Measurements from ENCODE around the gene OR4S2.
A peak's percentile ranks its signal among the peaks of the same experiment; 100 is the strongest.

The OR4S2 gene

GRCh38 chr11:55658031-55658573, 10.0 kb downstream of the OR4S2 start:
- POLR2A ChIA-PET: no interaction called here
- DNase-seq (ENCODE audit: extremely low spot score): peak; percentile 31
- CTCF ChIA-PET: no interaction called here
- TF ChIP-seq, protein P1, sequence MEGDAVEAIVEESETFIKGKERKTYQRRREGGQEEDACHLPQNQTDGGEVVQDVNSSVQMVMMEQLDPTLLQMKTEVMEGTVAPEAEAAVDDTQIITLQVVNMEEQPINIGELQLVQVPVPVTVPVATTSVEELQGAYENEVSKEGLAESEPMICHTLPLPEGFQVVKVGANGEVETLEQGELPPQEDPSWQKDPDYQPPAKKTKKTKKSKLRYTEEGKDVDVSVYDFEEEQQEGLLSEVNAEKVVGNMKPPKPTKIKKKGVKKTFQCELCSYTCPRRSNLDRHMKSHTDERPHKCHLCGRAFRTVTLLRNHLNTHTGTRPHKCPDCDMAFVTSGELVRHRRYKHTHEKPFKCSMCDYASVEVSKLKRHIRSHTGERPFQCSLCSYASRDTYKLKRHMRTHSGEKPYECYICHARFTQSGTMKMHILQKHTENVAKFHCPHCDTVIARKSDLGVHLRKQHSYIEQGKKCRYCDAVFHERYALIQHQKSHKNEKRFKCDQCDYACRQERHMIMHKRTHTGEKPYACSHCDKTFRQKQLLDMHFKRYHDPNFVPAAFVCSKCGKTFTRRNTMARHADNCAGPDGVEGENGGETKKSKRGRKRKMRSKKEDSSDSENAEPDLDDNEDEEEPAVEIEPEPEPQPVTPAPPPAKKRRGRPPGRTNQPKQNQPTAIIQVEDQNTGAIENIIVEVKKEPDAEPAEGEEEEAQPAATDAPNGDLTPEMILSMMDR (IDR thresholded peaks at IDR 0.05; ENCODE audit: control extremely low read depth, extremely low read depth, low read depth, missing control alignments): no peak

DNA sequence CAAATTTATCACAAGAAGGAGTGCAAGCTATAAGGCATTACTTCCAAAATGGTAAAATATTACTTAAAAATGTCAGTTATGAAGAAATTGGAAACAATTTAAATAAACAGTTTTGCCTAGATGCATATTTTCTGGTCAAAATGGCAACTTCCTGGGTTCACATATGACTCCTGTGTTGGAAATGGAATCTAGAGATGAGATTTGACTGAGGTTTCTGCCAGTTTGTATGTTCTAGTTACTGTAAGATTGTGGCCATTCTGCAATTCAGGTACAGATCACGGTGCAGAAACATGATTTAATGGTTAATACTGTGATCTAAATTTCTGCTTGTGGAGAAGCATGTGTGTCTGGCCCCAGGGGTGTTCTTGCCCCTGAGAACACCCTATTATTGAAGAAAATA, 10.5 kb downstream of the OR4S2 start:
- TF ChIP-seq, protein P1 (IDR thresholded peaks at IDR 0.05; ENCODE audit: control extremely low read depth, extremely low read depth, low read depth, missing control alignments): no peak
- DNase-seq (ENCODE audit: extremely low spot score): no peak
- ChIA-PET CTCF (no interaction called here), POLR2A (no interaction called here)

- ChIA-PET POLR2A (no interaction called here), CTCF (interaction anchor here (1.8 kb wide), 1 partner anchor 15 kb away, joined by 5 read pairs; no protein-coding TSS in a partner anchor)
- TF ChIP-seq, protein P1 (IDR thresholded peaks at IDR 0.05; ENCODE audit: control extremely low read depth, extremely low read depth, low read depth, missing control alignments): no peak
- DNase-seq (ENCODE audit: extremely low spot score): no peak
Measured at GRCh38 chr11:55661901-55662300, 13.8 kb downstream of the OR4S2 start, which contains the start of gene OR4C6. Gene OR4C6 (plus strand): TSS chr11:55662201. CDS start chr11:55665167, 2,966 bp downstream.

- no peak for DNase-seq (ENCODE audit: extremely low spot score)
- TF ChIP-seq, protein P1 (IDR thresholded peaks at IDR 0.05; ENCODE audit: control extremely low read depth, extremely low read depth, low read depth, missing control alignments): no peak
- POLR2A ChIA-PET: no interaction called here
- CTCF ChIA-PET: no interaction called here
Measured at GRCh38 chr11:55669376-55669775, 21.2 kb downstream of the OR4S2 start.

GRCh38 chr11:55673860-55674259, 25.7 kb downstream of the OR4S2 start:
- TF ChIP-seq, protein P1 (IDR thresholded peaks at IDR 0.05; ENCODE audit: control extremely low read depth, extremely low read depth, low read depth, missing control alignments): no peak
- CTCF ChIA-PET: no interaction called here
- POLR2A ChIA-PET: no interaction called here
- no peak for DNase-seq (ENCODE audit: extremely low spot score)

GRCh38 chr11:55697817-55698216, 49.7 kb downstream of the OR4S2 start:
- TF ChIP-seq, protein P1 (IDR thresholded peaks at IDR 0.05; ENCODE audit: control extremely low read depth, extremely low read depth, low read depth, missing control alignments): no peak
- CTCF ChIA-PET: interaction anchor here (1.2 kb wide), 1 partner anchor 9 kb away, joined by 5 read pairs; no protein-coding TSS in a partner anchor
- POLR2A ChIA-PET: no interaction called here
- peak; percentile 9 for DNase-seq (ENCODE audit: extremely low spot score)

Measured in GM10248 (cell line).